Spleen (tissue), 7 donors: ENCODE measurements around the gene RAD54L2.

ENCODE experiments used
- CTCF ChIP-seq, 11 experiments: fragments of 200-600 bp in 7 of 11; fragments of 450-650 bp in 4 of 11; sonication (generic) in 4 of 11; IDR thresholded peaks in 8 of 11; conservative IDR thresholded peaks in 3 of 11; 1 replicate in 7 of 11; 2 replicates in 4 of 11; pipeline versions ENCODE4 v1.4.0 to v1.8.0; 2016 to 2021; ENCODE audit warnings: antibody characterized with exemption in 11 of 11, inconsistent platforms in 4 of 11, mild to moderate bottlenecking in 1 of 11
- POLR2A ChIP-seq, 3 donors: fragments of 450-650 bp; IDR thresholded peaks; one replicate each; pipeline ENCODE4 v1.5.1; 2017; ENCODE audit warnings: antibody characterized with exemption in 3 of 3, mild to moderate bottlenecking in 1 of 3
- donor health status: DM: no; HTN: no; CAD: no; lungs with moderate emphysema.
- donor health status: DM: no; HTN: no; CAD: no.
- donor health status: DM: no; HTN: no; CAD: no.

- TF ChIP-seq POLR2A (IDR thresholded peaks at IDR 0.05) (no peak), CTCF (IDR thresholded peaks at IDR 0.05 in 8 of 11, conservative IDR thresholded peaks at IDR 0.05 in 3 of 11) (no peak)
Measured at GRCh38 chr3:51568036-51568435, 29.5 kb downstream of the RAD54L2 start.
